NK-92 treated with Interleukin-12 subunit alpha and Interleukin-12 subunit beta, amount 100 ng/mL, for 24 hours (cell line): ENCODE results near the gene WDR48.

Experiments
- DNase-seq: peaks from one replicate; lab custom pipeline; 2025; lab: John Stamatoyannopoulos, UW

Gene WDR48

DNA sequence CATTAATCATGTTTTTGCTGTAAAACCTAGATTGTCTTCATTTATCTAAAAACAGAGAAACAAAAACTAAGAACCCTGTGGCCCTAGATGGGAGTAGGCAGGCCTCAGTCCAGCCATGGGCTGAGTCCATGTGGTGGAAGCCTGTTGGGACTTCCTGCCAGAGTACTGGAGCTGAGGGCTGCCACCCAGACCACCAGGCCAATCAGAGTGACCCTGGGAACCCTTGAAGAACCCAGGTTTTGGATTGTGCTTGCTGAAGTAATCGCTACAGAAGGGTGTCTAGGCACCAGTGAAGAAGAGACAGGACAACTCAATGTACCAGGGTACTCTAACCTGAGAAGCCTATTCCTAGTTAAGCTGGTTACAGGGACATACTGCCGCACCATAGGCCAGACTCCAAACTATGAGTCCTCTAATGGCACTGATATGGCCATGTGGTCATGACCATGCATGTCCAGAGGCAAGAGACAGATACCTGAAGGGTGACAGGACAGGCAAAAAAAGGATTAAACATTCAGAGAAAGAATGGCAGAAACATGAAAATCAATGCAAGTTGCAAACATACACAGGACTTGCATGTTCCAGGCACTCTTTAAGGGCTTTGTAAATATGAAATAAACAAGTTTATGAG lies 88.6 kb downstream of the WDR48 start:
- no peak for DNase-seq

DNA sequence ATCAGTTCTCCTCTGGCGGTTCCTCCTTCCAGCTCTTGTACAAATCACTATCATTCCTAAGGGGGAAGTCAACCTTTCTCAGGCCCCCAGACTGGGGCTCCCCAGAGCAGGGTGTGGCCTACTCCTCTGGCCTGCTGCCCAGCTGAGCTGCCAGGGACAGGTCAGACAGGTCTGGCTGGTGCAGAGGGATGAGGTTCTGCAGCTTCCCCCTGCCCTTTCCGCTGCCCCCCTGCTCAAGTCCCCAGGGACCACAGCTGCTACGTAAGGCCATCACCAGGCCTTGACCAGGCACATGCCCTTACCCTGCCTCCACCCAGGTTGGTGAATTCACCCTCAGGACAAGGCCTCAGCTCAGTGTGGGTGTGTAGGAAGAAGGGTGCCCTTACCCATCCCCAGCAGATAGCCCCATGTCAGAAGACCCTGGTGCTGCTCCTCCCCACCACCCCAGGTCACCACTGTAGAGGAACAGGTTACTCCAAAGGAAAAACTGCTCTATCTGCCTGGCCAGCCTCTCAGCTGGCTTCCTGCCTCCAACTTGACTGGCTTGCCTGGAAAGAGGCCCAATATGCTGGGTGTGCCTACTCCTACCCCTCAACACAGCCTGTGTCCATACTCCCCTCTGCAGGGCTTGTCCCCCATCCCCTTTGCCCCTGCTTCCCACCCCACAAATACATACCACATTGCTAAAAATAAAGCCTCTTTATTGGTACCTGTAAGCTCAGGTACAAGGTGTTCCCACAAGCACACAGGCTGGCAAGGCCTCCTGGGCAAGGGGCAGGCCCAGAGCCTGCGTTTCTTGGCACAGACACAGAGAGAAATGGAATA lies 89.6 kb downstream of the WDR48 start:
- DNase-seq = no peak

DNA sequence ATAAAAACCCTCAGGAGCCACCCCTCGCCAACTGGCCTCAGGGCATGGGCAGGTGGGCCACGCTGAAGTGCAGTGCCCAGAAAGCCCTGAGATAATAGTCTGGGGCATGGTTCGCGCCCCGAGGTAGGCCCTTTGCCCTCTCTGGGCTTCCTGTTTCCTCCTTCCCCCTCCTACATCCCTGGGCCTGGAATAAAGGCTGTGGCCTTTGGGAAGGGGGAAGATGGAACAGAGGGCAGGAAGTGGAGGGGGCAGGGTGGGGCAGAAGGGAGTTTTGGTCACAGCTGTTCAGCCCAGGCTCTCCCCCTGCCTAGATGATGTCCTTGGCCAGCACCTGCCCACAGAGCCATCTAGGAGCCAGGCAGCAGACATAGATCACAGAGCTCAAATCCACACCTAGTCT lies 90.3 kb downstream of the WDR48 start:
- DNase-seq = no peak

DNA sequence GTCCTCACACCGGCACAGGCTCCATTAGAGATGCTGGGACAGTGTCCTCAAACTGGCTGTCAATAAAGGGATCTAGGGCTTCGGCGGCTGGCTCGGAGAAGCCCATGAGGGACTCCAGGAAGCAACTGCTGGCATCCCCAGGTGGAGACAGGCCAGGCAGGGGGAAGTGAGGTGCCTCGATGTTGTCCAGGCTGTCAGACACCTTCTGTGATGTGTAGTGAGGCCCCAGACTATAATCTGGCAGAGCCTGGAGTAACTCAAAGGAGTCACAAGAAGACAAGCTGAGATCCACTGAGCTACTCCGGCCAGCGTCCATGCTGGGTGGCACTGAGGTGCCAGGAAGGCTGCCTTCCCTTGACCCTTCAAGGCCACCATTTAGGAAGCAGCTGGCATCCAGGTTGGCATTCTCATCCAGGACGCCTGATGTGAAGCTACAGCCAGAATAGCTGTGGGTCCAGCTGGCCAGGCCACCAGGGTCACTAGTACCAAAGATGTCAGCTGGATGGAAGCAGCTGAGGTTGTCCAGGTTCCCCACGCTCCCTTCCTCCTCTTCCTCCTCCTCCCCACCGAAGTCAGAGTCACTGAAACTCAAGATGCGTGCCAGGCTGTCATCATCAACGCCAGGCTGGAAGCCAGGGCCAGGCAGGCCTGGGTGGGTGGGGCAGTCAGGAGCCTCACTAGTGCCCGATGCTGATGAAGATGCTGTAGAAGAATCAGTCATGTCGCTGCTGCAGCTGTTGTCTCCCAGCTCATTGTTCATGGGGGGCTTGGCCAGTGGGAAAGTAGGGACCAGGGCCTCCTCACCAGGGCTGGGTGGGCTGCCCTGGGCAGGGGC lies 91.5 kb downstream of the WDR48 start:
- no peak for DNase-seq

DNA sequence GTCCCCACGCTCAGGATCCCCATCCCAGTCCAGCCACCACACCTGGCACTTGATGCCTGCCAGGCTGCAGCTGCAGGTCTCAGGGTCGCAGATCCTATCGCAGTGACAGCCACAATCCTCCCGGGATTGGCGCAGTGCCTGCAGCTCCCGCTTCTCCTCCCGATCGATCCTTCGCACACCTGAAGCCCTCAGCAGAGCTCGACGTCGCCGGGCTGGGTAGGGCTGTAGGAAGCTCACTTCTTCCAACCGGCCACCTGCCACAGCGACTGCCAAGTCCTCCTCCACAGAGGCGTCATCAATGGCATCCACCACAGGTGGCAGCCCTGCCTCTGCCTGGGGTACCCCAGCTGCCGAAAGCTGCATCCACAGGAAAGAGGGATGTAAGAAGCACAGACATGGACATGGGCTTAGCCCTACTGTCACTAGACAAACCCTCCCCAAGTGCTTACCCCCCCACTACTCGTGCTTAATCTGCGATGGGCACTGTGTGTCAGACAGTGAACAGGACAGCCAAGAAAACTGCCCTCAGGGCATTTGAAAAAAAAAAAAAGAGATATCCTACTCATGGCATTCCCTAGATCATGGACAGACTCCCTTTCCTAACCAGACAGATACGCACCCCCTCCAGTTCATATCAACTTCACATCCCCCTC lies 92.4 kb downstream of the WDR48 start:
- no peak for DNase-seq

DNA sequence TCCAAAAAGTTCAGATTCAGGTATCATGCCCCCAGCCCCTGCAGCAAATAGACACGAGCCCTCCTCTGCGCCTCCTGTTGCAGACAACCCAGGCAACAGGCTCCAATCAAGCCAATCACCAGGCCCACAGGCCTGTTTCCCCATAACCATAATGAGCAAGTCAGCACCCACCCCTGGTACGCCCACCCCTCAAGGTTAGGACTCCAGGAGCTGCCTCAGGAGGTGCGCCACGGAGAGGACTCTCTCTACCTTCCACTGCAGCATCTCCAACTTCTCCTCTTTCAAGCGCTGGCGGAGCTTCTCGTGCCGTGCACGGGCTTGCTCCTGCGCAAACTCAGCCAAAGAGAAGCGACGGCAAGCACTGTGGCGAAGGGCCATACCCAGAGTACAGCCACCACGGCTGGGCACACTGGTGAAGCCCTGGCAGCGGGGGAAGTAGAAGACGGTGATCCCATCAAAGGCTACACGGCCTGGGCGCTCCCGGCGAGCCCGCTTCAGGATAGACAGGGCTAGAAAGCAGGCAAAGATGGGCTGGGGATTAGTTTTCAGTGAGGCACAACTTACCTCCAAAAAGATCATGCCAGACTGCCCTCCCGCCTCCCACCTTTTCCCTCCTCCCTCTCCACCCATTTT lies 93.0 kb downstream of the WDR48 start:
- no peak for DNase-seq

DNA sequence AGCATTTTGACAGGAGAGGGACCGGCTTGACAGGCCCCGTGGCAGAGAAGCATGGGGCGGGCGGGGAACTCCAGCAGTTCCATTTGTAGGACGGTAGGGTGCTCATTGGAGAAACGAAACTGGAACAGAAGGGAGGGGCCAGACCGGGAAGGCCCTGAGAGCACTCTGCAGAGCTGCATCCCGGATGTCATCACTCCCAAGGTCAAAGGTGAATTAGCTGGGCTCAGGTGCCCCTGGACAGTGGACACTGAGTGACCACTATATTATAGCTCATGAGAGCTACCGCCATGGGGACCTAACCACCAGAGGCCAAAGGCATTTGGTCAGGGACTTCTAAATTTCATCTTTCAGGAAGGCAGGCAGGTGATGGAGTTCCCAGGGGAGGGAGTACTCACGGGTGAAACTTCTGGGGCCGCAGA lies 94.3 kb downstream of the WDR48 start:
- no peak for DNase-seq
